GM18519 (cell line): ENCODE measurements around the gene RNF26.

Experiments used
- ATAC-seq: cut with Tn5 transposase; IDR thresholded peaks from one replicate; pipeline ENCODE4 v1.9.1; 2021; ENCODE audit warnings: mild to moderate bottlenecking, moderate library complexity; ENCODE audit not compliant: unreplicated experiment, low FRiP score

RNF26 gene

DNA sequence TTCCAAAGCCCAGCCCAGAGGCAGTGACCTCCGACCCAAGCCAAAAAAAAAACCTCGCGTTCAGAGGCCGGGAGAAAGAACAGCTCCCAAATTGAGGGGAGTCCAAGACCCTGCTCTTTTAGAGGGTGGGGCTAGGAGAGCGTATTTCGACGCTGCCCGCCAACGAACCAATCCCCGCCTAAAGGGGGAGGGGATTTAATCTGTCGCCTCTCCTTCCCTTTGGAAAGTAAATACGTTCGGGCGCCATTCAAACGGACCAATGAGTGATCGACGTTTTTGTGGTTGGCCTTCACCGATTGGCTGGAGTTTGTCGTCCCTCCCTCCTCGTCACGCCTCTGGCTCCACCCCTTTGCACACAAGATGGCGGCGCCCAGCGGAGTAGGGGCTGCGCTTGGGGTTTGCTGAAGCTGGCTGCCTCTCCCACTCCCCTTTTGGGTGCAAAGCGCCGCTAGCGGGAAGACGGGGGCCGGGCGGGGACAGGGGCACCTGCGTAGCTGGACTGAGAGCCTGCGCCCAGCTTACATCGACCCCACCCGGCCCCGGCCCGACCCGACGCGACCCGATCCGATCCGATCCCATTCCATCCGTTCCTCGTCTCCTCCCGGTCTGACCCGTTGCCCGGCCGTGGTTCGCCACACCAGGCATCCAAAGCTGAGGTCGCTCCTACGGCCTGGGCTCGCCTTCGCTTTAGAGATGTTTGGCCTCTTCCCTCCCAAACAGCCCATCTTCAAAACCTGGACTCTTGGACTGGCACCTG, at the start of gene RNF26:
Gene RNF26 (plus strand): TSS at position 354 of the 757 bp plus-strand sequence. CDS start 596 bp downstream, outside the sequence.
- peak; percentile 86 for ATAC-seq

DNA sequence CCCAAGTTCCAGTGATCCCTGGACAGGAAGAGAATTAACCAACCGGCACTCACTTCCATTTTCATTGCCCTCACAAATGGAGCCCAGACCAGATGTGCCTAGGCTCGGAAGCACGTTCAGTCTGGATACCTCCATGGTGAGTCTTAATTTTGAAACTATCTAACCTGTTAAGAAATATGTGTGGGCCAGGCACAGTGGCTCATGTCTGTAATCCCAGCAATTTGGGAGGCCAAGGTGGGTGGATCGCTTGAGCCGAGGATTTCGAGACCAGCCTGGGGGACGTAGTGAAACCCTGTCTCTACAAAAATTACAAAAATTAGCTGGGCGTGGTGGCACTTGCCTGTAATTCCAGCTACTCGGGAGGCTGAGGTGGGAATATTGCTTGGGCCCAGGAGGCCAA, 48.9 kb upstream of the RNF26 start:
- ATAC-seq = no peak

DNA sequence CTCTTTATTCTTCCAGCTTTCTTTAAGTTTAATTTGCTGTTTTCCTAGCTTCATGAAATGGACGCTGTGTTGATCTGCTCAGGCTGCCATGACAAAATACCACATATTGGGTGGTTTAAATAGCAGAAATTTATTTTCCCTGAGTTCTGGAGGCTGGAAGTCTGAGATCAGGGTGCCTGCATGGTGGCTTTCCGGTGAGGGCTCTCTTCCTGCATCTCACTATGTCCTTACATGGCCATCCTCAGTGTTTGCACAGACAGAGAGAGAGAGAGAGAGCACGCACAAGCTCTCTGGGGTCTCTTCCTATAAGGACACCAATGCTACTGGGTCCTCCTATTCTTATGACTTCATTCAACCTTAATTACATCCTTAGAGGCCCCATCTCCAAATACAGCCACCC, 46.1 kb upstream of the RNF26 start:
- ATAC-seq = no peak

DNA sequence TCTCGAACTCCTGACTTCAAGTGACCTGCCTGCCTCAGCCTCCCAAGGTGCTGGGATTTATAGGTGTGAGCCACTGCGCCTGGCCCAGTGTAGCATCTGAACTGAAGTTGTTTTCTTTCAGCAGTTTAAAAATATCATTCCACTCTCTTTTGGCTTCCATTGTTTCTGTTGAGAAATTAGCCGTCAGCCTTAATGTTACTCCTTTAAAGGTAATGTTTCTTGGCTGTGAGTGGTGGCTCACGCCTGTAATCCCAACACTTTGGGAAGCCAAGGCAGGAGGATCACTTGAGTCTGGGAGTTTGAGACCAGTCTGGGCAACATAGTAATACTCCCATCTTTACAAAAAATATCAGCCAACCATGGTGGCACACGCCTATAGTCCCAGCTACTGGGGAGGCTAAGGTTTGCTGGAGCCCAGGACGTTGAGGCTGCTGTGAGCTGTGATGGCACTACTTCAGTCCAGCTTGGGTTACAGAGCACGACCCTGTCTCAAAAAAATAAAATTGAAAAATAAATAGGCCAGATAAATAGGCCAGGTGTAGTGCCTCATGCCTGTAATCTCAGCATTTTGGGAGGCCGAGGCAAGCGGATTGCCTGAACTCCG, 43.3 kb upstream of the RNF26 start:
- ATAC-seq = no peak

DNA sequence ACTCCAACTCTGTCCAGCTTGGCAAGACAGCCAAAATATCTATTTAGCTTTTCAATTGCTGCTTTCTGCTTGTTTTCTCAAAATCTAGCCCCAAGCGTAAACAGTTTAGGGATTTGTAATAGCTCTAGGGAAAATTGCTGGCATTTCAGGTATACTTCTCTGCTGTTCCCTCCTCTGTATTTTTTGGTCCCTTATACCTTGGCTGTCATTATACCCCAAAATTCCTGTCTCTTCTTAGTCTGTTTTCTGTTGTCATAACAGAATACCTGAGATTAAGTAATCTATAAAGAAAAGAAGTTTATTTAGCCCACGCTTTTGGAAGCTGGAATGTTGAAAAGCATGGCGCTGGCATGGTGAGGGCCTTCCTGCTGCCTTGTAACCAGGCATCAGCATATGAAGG, 40.9 kb upstream of the RNF26 start:
- no peak for ATAC-seq

DNA sequence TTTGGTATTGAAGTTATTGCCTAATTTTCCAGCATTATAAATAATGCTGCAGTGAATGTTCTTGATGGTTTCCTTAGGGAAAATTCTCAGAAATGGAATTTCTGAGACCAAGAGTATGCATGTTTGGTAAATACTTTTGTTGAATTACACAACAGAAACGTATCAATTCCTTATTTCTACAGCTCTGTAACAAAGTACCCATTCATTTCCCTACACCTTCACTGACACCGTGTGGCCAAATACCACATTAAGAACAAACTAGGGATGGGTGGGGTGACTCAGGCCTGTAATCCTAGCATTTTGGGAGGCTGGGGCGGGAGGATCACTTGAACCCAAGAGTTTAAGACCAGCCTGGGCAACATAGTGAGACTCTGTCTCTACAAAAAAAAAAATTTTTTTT, 39.1 kb upstream of the RNF26 start:
- no peak for ATAC-seq

DNA sequence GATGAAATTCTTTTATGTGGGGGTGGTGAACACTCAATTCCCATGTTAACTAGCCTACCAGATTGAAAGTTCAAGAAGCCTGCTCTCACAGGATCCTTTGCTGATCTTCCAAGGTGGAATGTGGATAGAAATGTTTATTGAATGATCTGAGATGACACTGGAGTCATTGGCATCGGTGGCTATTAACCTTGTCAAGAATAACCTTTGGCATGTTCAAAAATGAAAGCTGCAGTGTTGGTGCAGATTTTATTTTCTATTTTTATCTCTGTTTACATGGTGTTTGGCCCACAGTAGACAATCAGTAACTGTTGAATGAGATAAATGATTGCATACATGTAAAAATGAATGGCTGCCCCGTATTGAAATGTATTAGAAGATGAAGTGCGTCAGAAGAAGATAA, 36.4 kb upstream of the RNF26 start:
- ATAC-seq = no peak

DNA sequence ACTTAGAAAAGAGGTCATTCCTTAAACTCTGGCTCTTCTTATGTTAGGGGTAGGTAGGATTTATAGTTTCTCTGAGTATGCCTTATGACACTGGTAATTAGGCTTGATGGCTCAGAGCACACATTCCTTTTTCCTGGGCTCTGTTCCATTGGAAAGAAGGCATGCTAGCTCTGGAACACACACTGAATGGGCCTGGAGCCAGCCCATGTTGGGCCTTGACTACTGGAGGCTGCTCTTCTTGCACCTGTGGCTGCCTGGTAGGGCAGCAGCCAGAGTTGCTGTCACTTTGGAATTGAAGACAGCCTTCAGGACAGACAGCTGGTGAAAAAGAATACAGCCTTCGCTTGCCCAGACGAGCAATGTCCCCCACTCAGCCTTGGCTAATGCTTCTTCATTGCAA, 35.6 kb upstream of the RNF26 start:
- ATAC-seq = no peak

DNA sequence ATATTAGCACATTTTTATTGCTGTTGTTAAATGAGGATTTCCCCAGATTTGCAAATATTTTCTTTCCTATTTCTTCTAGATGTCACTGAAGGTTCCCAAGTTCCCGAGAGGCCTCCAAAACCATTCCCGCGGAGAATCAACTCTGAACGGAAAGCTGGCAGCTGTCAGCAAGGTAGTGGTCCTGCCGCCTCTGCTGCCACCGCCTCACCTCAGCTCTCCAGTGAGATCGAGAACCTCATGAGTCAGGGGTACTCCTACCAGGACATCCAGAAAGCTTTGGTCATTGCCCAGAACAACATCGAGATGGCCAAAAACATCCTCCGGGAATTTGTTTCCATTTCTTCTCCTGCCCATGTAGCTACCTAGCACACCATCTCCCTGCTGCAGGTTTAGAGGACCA, 34.9 kb upstream of the RNF26 start:
- no peak for ATAC-seq

DNA sequence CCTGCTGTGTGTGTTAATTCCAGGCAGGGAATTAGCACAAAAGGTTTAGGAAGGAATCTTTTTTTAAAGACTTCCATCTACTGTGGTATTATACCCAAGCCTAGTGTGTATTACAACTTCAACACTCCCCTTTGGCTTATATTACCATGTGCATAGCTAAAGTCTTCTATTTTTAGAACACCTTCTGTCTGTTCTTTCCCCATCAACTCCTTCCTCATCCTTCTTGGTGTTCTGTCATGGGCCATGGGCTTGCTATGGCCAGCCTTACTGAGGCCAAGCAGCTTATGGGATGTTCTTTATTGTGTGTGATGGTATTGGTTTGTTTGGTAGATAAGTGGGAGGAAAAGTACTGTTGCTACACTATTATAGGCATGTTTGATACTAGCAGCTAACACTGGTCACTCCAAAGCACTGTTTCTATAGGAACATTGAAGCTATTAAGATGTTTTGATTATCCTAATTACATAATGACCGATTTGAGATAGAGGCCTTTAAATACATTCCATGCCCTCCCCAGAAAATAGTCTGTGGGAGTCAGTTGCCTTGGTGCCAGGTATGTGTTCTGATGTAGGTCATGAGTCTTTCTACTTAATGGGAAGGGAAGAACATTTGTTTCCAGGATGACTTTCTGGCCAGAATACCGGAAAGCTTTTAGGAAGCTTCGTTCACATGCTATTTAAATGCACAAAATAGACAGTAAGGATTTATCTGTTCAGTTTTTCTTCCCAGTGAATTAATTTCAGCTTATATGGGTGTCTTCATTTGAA, 33.9 kb upstream of the RNF26 start:
- ATAC-seq = no peak

DNA sequence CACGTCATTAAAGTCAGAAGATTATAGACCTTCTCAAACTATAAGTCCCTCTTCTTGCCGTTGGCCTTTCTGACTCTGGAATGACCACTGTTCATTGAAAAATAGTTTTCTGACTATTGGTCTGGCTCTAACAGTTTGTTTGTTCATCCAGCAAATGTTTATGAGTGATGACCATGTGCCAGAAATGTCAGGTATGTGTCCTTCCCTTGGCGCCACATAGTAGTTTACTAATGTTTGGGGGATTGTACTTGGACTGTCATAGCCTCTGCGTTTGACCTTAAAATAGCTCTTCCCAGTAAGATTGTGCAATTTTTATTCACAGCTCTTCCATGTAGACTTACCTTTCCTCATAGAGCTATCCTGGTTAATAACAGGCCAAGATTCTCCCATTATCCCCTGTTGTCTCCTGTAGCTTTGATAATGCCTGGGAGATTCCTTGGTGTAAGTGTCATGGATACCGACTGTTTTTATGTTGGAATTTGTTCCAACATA, 31.1 kb upstream of the RNF26 start:
- no peak for ATAC-seq

DNA sequence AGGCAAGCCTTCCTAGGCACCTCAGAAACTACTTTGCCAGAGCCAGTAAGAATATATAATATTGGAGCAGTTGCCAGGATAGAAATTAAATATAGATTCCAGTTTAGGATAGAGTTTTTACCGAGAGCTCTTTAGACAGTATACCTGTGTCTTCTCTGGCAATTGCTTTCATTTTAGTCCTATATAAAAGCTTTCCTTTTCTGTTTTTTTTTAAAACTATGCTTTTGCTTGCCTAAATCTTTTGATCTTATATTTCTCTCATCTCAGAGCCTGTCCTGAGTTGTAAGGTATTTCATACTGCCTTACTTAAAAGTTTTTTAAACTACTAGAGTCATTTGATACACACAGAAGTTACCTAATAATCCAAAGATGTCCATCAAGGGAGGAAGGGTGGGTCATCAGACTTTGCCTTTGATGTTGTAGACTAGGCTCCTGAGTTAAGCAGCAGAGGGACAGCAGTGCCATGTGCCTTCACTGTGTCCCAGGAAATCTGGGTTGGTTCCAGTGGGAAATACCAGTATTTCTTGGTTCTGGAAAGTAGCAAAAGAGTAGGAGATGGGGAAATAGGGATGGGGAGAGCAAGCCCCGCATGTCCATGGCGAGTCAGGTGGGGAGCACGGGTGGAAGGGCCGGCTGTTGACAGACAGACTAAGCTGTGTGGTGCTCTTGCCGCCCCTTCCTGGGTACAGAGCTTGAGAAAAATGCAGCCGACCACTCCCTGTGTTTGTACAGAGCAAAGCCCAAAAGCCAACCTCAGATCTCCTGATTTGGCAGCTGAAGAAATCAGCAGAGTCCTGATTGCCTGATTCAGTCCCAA, 28.6 kb upstream of the RNF26 start:
- ATAC-seq = no peak

DNA sequence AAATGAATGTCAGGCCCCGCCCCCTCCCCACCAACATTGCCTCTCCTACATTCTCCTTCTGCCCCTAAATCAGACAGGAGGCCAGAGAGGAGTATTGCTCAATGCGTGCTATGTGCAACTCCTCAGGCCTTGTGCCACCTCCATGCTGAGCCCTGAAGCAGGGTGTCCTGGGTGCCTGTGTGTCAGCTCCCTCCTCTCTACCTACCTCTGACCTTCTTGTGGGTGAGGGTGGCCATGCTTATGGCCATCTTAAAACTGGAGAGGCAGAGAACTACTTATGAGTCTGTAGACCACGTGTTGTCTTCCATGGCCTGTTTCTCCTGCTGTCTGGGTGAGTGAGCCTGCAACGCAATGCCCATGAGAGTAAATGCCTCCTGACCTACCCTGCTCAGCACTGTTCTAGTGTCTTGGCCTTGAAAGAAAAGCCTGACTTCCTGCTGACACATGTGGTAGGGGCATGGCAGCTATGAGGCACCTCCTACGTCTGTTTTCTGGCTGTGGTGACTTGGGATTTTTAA, 27.9 kb upstream of the RNF26 start:
- no peak for ATAC-seq

DNA sequence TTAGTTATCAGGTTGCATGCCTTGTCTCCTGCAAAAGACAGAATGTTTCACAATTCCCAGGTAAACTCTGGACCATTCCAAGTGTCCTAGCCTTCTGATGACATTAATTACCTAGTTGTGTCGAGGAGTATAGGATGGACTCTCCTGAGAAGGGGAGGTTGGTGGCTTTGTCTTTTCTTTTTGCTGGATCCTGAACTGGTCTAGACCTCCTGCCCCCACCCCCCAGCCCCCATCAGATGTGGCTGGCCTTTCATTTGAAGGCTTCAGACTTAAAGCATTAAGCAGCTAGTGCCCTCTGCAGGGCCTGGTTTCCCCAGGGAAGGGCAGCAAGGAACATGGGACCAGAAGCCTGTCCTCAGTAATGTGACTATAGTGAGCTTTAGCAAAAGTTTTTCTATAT, 27.1 kb upstream of the RNF26 start:
- ATAC-seq = no peak

DNA sequence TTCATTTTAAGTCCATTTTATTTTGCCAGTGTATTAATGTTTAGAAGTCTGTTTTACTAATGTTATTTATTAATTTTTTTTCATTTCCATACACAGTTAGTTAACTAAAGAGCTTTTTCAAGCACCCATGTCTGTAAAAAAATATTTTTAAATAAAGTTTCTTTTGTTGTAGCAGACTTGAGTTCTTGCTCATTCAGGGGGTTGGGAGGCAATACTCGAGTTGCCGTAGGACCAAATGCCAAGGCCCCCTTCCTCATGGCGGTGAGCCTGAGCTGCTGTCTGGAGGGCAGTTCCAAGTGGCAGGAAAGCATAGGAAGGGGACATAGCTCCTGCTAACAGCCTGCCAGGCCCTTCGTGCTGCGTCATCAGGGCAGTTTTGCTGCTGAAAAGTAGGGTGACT, 26.4 kb upstream of the RNF26 start:
- no peak for ATAC-seq

DNA sequence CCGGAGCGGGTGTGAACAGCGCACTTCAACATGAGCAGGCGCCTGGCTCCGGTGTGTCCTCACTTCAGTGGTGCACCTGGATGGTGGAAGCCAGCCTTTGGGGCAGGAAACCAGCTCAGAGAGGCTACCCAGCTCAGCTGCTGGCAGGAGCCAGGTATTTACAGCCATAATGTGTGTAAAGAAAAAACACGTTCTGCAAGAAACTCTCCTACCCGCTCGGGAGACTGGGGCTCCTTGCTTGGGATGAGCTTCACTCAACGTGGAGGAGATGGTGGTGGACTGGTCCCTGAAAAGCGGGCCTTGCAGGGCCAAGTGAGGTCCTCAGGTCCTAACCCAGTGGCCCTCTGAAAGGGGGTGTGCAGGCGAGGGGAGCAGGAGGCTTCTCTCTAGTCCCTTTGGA, 24.9 kb upstream of the RNF26 start:
- no peak for ATAC-seq

DNA sequence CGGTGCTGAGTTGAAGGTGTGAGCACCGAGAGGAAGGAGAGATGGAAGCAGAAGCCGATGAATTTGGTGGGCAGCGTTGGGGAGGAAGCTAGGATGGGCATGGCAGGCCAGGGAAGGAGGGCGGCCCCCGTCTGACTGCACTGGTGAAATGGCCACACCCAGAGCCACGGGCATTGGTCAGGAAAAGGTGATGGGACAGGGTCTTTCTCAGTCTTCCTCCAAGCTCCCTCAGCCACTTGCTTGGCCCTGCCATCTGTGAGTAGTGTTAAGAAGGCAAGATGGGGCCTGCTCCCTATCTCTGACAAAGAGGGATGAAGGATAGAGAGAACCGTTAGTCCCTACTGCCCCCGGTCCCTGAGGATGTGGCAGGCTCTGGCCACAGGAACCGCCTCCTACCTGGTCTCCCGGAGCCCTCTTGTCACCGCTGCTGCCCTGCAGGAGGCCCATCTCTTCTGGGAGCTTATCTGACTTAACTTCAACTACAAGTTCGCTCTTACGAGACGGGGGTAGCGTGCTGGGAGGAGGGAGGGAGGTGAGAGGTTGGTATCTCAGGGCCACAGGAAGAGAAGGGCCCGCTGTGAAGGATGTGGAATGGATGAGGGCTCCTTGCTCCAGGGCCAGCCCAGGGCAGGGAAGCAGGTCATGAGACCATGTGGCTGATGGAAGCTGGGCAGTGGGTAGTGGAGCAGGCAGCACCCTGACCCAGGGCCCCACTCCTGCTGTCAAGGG, 24.2 kb upstream of the RNF26 start:
- ATAC-seq = no peak

DNA sequence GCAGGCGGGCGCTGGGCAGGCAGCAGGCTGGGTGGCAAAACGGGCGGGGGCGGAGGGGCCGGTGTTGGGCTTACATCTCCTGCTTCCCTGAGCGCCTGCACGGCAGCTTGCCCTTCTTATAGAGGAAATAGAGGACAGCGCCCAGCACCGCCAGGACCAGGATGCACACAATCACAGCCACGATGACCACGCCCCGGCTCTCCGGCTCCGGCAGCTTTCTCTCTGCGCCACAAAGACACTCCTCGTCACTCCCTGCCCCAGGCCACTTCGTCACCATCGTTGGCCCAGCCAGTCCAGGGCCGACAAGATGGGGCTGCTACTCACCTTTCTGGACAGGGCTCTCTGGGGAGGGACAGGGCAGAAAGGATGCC, 23.7 kb upstream of the RNF26 start:
- ATAC-seq = no peak

DNA sequence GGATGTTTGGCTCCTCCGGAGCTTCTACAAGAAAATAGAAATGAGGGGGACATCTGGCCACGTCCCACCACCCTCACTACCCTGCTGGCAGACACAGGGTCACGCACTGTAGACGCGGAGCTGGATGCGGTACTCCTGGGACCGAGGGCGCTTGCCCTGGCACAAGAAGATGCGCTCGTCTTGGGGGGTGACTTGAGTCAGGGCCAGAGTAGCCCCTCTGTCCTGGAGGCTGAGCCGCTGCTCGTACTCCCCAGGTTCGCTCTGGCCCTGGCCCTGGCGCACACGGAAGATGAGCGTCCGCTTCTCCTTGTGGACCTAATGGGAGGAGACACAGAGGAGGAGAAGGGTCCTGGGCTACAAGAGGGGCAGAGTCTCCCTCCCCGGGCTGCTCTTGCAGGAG, 19.6 kb upstream of the RNF26 start:
- no peak for ATAC-seq
